Mesothelial cell of epicardium (in vitro differentiated cells): Measurements from ENCODE around the gene FNBP1. TPM values are rescaled to one million over a fixed set of nuclear protein-coding genes. Genes with fewer than 3 reads are reported as not detected.

Experiments
- DNase-seq, 2 experiments: peaks; one replicate each; pipeline ENCODE4 v3.0.0; 2021; ENCODE audit warnings: low spot score in 2 of 2; ENCODE audit not compliant: unreplicated experiment in 2 of 2
- H3K27ac Mint-ChIP-seq: 2 replicates; pipeline ENCODE4 v1.8.0; 2021; ENCODE audit warnings: mixed read lengths
- H3K27me3 Mint-ChIP-seq: 2 replicates; pipeline ENCODE4 v1.8.0; 2021; ENCODE audit warnings: low read depth, mixed read lengths
- H3K36me3 Mint-ChIP-seq: 2 replicates; pipeline ENCODE4 v1.8.0; 2021; ENCODE audit warnings: mixed read lengths
- H3K4me1 Mint-ChIP-seq: 2 replicates; pipeline ENCODE4 v1.8.0; 2021; ENCODE audit warnings: mixed read lengths
- H3K4me3 Mint-ChIP-seq: 2 replicates; pipeline ENCODE4 v1.8.0; 2021; ENCODE audit warnings: mild to moderate bottlenecking, moderate library complexity, mixed read lengths
- H3K9me3 Mint-ChIP-seq: 2 replicates; pipeline ENCODE4 v1.8.0; 2021; ENCODE audit warnings: mixed read lengths
- total RNA-seq: library from RNA; stranded (reverse); gene quantifications from 3 replicates; pipeline ENCODE4 v1.2.1, GENCODE V29; 2021
- TF ChIP-seq, protein P1 (sequence below): fragments of 200-600 bp; sonication (generic); IDR thresholded peaks from one replicate; pipeline ENCODE4 v1.5.0; 2021; ENCODE audit warnings: antibody characterized with exemption; ENCODE audit not compliant: unreplicated experiment

Gene FNBP1
- total RNA-seq, 1 donor from 2014 or later, result 52.4 TPM

DNA sequence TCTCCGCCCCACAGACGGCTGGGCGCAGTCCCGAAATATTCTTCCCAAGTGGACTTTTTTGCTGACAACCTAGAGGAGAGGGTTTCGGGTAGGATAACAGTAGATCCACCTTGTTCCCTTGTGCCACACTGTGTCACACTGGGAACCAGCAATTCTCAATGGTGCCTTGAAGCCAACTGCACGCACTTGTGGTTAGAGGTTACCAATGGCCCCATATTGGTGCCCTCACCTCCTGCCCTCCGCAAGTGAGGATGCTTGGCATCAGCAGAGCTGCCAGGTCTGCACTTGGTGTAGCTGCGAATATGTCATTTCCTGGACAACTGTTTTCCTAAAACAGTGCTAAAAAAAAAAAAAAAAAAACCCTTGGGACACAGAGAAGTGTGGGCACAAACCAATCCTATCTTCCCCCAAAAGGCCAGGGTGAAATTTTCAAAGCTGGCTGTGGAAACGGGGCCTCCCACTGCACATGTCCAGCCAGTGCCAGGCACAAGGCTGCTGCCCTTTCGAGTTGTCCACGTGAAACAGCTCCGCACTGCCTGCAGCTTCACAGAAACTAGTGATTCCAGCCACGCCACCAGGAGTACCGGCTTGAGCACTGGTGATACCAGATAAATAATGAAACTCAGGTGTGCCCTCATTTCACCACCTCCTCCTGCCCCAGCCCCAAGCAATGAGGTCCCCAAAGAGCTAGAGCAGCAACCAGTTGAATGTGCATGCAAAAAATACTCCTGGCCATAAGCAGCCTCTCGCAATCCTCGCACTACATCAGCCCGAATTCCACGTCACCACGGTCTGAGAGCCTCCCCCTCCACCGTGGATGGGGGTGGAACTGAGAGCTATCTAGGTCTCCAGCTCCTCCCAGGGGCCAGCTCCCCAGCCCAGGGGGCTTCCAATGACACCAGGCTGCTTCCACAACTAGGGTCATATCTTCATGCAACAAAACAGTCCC is 156.5 kb downstream of the FNBP1 start:
- H3K27ac Mint-ChIP-seq, result no peak overlapping the region
- TF ChIP-seq, protein P1, sequence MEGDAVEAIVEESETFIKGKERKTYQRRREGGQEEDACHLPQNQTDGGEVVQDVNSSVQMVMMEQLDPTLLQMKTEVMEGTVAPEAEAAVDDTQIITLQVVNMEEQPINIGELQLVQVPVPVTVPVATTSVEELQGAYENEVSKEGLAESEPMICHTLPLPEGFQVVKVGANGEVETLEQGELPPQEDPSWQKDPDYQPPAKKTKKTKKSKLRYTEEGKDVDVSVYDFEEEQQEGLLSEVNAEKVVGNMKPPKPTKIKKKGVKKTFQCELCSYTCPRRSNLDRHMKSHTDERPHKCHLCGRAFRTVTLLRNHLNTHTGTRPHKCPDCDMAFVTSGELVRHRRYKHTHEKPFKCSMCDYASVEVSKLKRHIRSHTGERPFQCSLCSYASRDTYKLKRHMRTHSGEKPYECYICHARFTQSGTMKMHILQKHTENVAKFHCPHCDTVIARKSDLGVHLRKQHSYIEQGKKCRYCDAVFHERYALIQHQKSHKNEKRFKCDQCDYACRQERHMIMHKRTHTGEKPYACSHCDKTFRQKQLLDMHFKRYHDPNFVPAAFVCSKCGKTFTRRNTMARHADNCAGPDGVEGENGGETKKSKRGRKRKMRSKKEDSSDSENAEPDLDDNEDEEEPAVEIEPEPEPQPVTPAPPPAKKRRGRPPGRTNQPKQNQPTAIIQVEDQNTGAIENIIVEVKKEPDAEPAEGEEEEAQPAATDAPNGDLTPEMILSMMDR, result no peak

DNA sequence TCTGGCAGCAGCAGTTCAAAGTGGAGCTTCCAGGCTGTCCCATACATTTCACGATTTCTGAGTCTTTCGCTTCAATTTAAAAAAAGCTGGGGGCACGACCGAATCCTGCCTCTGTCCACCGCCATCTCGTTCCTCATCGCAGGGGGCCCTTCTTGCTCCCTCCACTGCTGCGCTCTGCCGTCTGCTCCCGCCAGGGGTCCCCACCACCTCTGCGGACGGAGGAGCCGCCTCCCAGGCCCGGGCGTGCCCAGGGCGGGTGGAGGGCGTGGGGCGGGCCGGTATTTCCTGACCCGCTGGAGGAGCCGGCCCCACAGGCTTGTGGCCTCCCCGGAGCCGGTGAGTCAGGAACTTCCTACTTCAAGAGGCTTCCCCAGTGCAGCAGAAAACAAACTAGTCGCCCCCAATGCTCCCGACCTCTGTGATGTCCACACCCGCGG is 157.3 kb downstream of the FNBP1 start:
- Mint-ChIP-seq H3K27me3 (no peaks in the 10 kb centered on the region), H3K4me1 (peaks cover 35% of the 10 kb centered on the region), H3K4me3 (peak overlapping the region; percentile 69), H3K27ac (peak overlapping the region; percentile 67), H3K9me3 (no peaks in the 10 kb centered on the region), H3K36me3 (peaks cover 15% of the 10 kb centered on the region)
- TF ChIP-seq, protein P1, result peak; percentile 66
- peak; percentile 66 to 85 for DNase-seq

More for the DNA sequence above, 156.5 kb downstream of the FNBP1 start:
- Mint-ChIP-seq H3K9me3 (no peaks in the 10 kb centered on the region), H3K36me3 (peaks cover 15% of the 10 kb centered on the region), H3K4me3 (peak overlapping the region; percentile 29), H3K27me3 (no peaks in the 10 kb centered on the region), H3K4me1 (peaks cover 35% of the 10 kb centered on the region)
- DNase-seq, result no peak

DNA sequence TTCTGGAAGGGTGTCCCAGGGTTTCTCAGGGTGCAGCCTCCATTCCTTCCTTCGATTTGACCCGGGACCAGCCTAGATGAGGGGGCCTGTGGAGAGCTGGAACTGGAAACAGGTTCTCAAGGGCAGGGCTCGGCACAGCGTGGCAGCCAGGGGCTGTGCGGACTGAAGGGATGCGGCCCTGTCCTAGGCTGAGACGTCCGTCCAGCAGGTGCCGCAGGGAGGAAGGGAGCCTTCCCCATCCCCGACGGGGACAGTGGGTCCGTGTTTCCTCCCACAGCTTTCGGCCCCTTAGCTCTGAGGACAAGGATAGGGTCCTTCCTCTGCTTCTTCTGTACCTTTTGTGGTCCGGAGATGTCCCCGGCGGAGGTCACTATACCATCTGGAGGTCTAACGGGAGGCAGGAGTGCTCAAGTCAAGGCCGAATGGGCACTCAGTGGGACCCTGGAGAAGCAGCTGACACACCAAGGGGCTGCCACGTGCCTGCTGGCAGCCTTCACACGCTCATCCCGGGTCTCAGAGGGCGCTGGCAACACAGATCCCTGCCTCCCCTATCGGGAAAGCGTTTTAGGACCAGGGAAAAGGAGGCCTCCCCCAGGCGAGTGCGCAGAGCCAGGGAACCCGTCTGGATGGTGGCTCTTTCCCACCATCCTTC is 157.8 kb downstream of the FNBP1 start:
- TF ChIP-seq, protein P1, result no peak
- Mint-ChIP-seq H3K4me1 (peaks cover 35% of the 10 kb centered on the region), H3K27ac (no peak overlapping the region), H3K36me3 (peaks cover 15% of the 10 kb centered on the region), H3K4me3 (peak overlapping the region; percentile 69), H3K9me3 (no peaks in the 10 kb centered on the region), H3K27me3 (no peaks in the 10 kb centered on the region)
- no peak for DNase-seq

DNA sequence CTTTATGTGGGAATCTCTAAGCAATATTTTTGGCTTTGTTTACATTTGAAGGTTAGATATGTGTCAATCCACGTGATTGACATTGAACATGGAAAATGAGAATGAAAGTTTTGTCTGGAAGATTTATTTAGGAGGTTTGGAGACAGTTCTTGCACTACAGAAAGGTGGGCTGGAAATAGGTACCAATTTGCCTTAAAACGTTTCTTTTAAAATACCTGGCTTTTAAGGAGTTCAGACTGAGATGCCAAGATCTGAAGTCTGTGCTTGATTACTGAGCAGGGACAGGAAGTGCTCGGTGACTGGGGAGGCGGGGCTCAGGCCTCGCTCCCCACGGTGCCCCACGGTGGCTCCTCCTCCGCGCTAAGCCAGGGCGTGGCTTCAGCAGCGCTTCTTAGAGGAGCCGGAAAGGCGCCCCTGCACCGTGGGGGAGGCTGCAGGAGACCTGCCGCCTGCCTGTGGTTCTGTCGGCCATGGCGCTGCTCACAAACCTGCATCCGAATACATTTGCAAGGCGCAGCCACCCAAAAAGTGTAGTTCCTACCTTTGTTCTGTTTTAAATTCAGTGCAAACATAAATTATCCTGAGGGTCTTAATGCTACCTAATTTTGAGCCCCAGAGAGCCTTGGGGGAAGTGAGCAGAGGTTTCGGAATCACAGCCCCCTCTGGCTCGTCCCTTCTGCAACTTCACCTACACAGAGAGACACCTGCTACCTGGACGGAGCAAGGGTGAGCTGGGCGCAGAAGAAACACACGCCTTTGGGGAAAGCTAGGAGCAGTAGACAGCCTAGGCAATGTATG is 158.6 kb downstream of the FNBP1 start:
- no peaks in the 10 kb centered on the region for H3K27me3 Mint-ChIP-seq
- peak; percentile 78 to 86 for DNase-seq
- peaks cover 8% of the 10 kb centered on the region for H3K36me3 Mint-ChIP-seq
- H3K4me3 Mint-ChIP-seq, result peak overlapping the region; percentile 69
- TF ChIP-seq, protein P1, result no peak
- peak overlapping the region; percentile 88 for H3K27ac Mint-ChIP-seq
- no peaks in the 10 kb centered on the region for H3K9me3 Mint-ChIP-seq
- peaks cover 35% of the 10 kb centered on the region for H3K4me1 Mint-ChIP-seq

DNA sequence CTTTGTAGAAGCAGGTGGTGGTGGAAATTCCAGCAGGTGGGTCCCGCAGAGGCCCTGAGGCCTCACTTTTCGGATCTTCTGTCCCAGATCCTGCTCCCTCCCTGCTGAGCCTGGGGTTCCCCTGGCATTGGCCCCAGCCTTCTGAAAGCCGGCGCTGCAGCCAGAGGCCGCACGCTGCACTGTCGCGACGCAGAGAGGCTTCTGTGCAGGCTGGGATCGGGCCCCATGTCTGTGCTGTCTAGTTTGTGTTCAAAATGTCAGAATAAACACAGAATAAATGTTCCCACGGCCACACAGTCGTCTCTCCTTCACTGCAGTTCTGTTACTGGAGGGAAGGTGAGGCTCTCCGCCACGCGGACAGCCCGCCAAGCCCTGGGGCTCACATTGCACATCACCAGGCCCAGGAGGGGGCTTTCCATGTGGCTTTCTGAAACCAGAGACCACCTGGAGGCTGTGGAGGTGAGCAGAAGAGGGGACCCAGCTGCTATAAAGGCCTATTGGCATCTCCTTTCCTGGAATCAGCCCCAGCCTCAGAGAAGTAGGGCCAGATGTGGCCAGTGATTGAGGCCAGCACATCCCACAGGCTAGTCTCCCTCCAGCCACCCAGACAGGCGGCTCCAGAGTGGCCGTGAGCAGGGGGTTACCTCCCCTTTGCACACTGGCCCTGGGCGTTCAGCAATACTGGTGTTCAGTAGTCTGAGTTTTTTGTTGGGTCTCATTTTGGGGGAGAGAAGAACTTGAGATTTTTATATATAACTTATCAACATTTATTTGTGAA is 161.3 kb downstream of the FNBP1 start:
- peaks cover 10% of the 10 kb centered on the region for H3K36me3 Mint-ChIP-seq
- TF ChIP-seq, protein P1, result no peak
- no peak for DNase-seq
- H3K4me3 Mint-ChIP-seq, result no peak overlapping the region
- H3K9me3 Mint-ChIP-seq, result no peaks in the 10 kb centered on the region
- H3K27me3 Mint-ChIP-seq, result no peaks in the 10 kb centered on the region
- H3K4me1 Mint-ChIP-seq, result peaks cover 23% of the 10 kb centered on the region
- H3K27ac Mint-ChIP-seq, result no peak overlapping the region
